Cardiac muscle cell (in vitro differentiated cells and primary cell): ENCODE measurements around the gene SLC16A7. TPM values are rescaled to one million over a fixed set of nuclear protein-coding genes. Genes with fewer than 3 reads are reported as not detected.

Source experiments
- DNase-seq, 2 donors: peaks; one replicate each; pipeline versions ENCODE4 v3.0.0 to v3.0.0-alpha.2; 2010 to 2017; ENCODE audit warnings: low read depth in 1 of 2, low spot score in 1 of 2
- H3K27ac ChIP-seq: fragments of 200-600 bp; sonication (generic); 2 replicates; pipeline ENCODE4 v1.5.1; 2016
- H3K27me3 ChIP-seq: fragments of 200-600 bp; sonication (generic); 2 replicates; pipeline ENCODE4 v1.6.0; 2016; ENCODE audit warnings: control low read depth
- H3K36me3 ChIP-seq: fragments of 200-600 bp; sonication (generic); 2 replicates; pipeline ENCODE4 v1.5.1; 2016; ENCODE audit warnings: control low read depth
- H3K4me1 ChIP-seq: fragments of 200-600 bp; sonication (generic); 2 replicates; pipeline ENCODE4 v1.8.1; 2017; ENCODE audit warnings: low read depth, mild to moderate bottlenecking, mixed run types
- H3K4me3 ChIP-seq: fragments of 200-600 bp; sonication (generic); 2 replicates; pipeline ENCODE4 v1.5.1; 2016; ENCODE audit warnings: mild to moderate bottlenecking
- H3K9me3 ChIP-seq: fragments of 200-600 bp; sonication (generic); 2 replicates; pipeline ENCODE4 v1.5.1; 2017; ENCODE audit warnings: low read depth, mild to moderate bottlenecking, control low read depth
- polyA plus RNA-seq: library from polyadenylated mRNA; unstranded; fragments of >200 nt; fragmentation: Nextera tagmentation; extraction: Ambion mirVana; gene quantifications from 2 replicates; pipeline ENCODE4 v1.2.1, GENCODE V29; 2016
- total RNA-seq: library from RNA; depleted of rRNA; stranded (reverse); fragments of >200 nt; gene quantifications from 2 replicates; pipeline ENCODE4 v1.2.3, GENCODE V29; 2016
- TF ChIP-seq, protein P1 (sequence below): IDR thresholded peaks from 2 replicates; pipeline ENCODE4 v1.5.1; 2012; ENCODE audit warnings: low read depth, mild to moderate bottlenecking, low read length

The SLC16A7 gene
- total and polyA plus RNA-seq, 2 experiments from 2014 or later = 2.4 to 5.3 TPM

DNA sequence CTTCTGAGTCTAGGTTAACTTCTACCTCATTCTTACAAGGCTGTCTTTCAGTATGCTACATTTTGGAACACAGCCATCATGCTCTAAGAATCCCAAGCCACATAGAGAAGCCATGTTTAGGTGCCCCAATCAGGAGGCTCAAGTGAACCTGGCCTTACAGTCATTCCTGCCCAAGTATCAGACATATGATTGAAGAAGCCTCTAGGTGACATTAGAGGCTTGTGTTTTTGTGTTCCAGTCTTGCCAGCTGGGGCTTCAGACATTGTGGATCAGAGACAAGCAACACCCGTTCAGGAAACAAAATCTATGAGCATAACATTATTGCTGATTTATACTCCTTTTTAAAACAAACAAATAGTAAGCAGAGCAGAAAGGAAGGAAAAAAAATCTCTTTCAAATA lies 8.1 kb upstream of the SLC16A7 start:
- Histone ChIP-seq H3K27ac (no peak overlapping the region), H3K27me3 (no peaks in the 10 kb centered on the region), H3K9me3 (no peaks in the 10 kb centered on the region), H3K36me3 (no peaks in the 10 kb centered on the region), H3K4me1 (no peaks in the 10 kb centered on the region), H3K4me3 (no peak overlapping the region)
- TF ChIP-seq, protein P1, sequence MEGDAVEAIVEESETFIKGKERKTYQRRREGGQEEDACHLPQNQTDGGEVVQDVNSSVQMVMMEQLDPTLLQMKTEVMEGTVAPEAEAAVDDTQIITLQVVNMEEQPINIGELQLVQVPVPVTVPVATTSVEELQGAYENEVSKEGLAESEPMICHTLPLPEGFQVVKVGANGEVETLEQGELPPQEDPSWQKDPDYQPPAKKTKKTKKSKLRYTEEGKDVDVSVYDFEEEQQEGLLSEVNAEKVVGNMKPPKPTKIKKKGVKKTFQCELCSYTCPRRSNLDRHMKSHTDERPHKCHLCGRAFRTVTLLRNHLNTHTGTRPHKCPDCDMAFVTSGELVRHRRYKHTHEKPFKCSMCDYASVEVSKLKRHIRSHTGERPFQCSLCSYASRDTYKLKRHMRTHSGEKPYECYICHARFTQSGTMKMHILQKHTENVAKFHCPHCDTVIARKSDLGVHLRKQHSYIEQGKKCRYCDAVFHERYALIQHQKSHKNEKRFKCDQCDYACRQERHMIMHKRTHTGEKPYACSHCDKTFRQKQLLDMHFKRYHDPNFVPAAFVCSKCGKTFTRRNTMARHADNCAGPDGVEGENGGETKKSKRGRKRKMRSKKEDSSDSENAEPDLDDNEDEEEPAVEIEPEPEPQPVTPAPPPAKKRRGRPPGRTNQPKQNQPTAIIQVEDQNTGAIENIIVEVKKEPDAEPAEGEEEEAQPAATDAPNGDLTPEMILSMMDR = no peak
- DNase-seq = no peak

DNA sequence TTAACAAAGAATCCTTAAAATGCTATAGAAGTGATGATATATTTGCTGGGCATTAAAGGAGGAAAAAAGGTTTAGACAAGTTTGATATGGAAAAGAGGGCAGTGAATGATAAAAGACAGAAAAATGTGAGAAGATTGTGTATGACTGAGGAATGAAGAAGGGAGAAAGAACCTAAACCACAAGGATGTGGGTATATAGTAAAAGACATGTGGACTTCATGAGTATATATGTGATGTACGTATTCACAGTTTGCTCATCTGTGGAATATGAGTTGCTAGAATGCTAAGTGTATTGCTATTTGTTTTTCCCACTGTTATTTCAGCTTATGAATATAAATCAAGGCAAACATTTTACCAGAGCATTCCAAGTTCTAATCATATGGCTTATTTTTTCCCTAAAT lies 2.1 kb upstream of the SLC16A7 start:
- Histone ChIP-seq H3K27ac (no peak overlapping the region), H3K9me3 (no peaks in the 10 kb centered on the region), H3K27me3 (peaks cover 4% of the 10 kb centered on the region), H3K4me3 (no peak overlapping the region), H3K36me3 (no peaks in the 10 kb centered on the region), H3K4me1 (peaks cover 3% of the 10 kb centered on the region)
- TF ChIP-seq, protein P1 = no peak
- DNase-seq = no peak

DNA sequence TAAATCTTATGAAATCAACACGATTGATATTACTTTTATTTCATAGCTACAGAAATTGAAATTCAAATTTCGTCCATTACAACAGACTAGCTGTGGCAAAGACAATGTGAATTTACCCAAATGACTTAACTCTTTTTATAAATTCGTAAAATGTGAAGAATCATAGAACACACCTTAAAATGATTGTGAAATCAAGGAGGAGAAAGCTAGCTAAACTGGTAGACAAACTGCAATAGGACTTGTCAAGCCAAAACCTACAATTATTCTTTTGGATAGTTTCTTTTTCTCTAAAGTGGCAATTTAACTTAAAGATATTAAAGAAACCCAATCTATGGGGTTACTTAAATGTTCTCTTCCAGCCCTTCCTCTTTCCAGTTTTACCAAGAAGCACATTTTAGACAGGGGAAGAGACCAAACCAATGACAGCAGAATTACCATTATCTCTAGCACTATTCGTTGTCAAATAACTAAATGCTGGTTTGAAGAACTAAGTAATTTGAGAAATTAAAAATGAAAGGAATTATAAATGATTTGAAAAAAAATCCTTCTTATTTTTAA lies 807 bp upstream of the SLC16A7 start:
- H3K9me3 ChIP-seq = no peaks in the 10 kb centered on the region
- H3K27ac ChIP-seq = no peak overlapping the region
- TF ChIP-seq, protein P1 = no peak
- peaks cover 4% of the 10 kb centered on the region for H3K27me3 ChIP-seq
- peak overlapping the region; percentile 40 for H3K4me3 ChIP-seq
- DNase-seq = no peak
- no peaks in the 10 kb centered on the region for H3K36me3 ChIP-seq
- peaks cover 3% of the 10 kb centered on the region for H3K4me1 ChIP-seq

GRCh38 chr12:59595565-59595882 lies 305 bp upstream of the SLC16A7 start:
- peaks cover 4% of the 10 kb centered on the region for H3K27me3 ChIP-seq
- H3K27ac ChIP-seq = peak overlapping the region; percentile 94
- H3K9me3 ChIP-seq = no peaks in the 10 kb centered on the region
- H3K4me3 ChIP-seq = peak overlapping the region; percentile 40
- H3K4me1 ChIP-seq = peaks cover 3% of the 10 kb centered on the region
- TF ChIP-seq, protein P1 = no peak
- H3K36me3 ChIP-seq = no peaks in the 10 kb centered on the region
- DNase-seq = no peak

- no peak overlapping the region for H3K4me3 ChIP-seq
- peaks cover 3% of the 10 kb centered on the region for H3K4me1 ChIP-seq
- H3K27me3 ChIP-seq = peaks cover 4% of the 10 kb centered on the region
- TF ChIP-seq, protein P1 = no peak
- H3K9me3 ChIP-seq = no peaks in the 10 kb centered on the region
- H3K36me3 ChIP-seq = no peaks in the 10 kb centered on the region
- DNase-seq = peak; percentile 4 to 96
- peak overlapping the region; percentile 94 for H3K27ac ChIP-seq
Observed at GRCh38 chr12:59597385-59597781, 1.6 kb downstream of the SLC16A7 start.

GRCh38 chr12:59600171-59600570 lies 4.3 kb downstream of the SLC16A7 start:
- TF ChIP-seq, protein P1 = no peak
- no peaks in the 10 kb centered on the region for H3K9me3 ChIP-seq
- peaks cover 2% of the 10 kb centered on the region for H3K4me1 ChIP-seq
- no peak overlapping the region for H3K4me3 ChIP-seq
- H3K27me3 ChIP-seq = peaks cover 4% of the 10 kb centered on the region
- no peaks in the 10 kb centered on the region for H3K36me3 ChIP-seq
- no peak overlapping the region for H3K27ac ChIP-seq
- DNase-seq = peak in 1 of 2 donors; percentile 17
